ENCODE data around the gene CAPZB. TPM values are rescaled to one million over a fixed set of nuclear protein-coding genes. Genes with fewer than 3 reads are reported as not detected.
A peak's percentile ranks its signal among the peaks of the same experiment; 100 is the strongest.

The CAPZB gene
- total RNA-seq, 5 donors from 2014 or later (not counting 1 experiment from before 2014, with no cell fraction given), result 272 to 342 (median 320) TPM

- POLR2A ChIA-PET, result no interaction called here
- peaks cover 18% of the 10 kb centered on the region for H3K36me3 Mint-ChIP-seq
- DNase-seq (no peak), ATAC-seq (replicated peaks in 1 of 4) (no peak)
- peaks cover 10 to 83% of the 10 kb centered on the region in 2 experiments for H3K4me1 ChIP-seq (ENCODE audit: control insufficient read depth in 1 of 2, extremely low read depth in 1 of 2, insufficient read depth in 2 of 2, low read length in 2 of 2)
- H3K9me3 ChIP-seq, result no peaks in the 10 kb centered on the region
- no peaks in the 10 kb centered on the region for H3K27me3 ChIP-seq (replicated peaks in 1 of 2; ENCODE audit: control insufficient read depth in 2 of 2, extremely low read depth in 1 of 2, insufficient read depth in 2 of 2, low read length in 1 of 2)
- CTCF ChIA-PET, result no interaction called here
- H3K4me3 ChIP-seq (ENCODE audit: control insufficient read depth in 1 of 2, extremely low read depth in 1 of 2, low read length in 1 of 2), result no peak overlapping the region
- H3K4me1 Mint-ChIP-seq, result peaks cover 61 to 94% (median 91%) of the 10 kb centered on the region in 3 donors
- H3K27ac ChIP-seq (ENCODE audit: low read length), result no peak overlapping the region
- H3K27ac Mint-ChIP-seq, result peak overlapping the region in 1 of 2 donors; percentile 31
- 97% methylated on average over 10 of the region's 13 CpGs for WGBS (ENCODE audit: insufficient coverage)
- H3K27me3 Mint-ChIP-seq, result no peaks in the 10 kb centered on the region
- no peak overlapping the region for H3K4me3 Mint-ChIP-seq
- H3K36me3 ChIP-seq (ENCODE audit: control insufficient read depth in 2 of 2, extremely low read depth in 1 of 2, insufficient read depth in 1 of 2, low read length in 1 of 2), result peaks cover 13 to 46% of the 10 kb centered on the region in 2 donors
- no peaks in the 10 kb centered on the region for H3K9me3 Mint-ChIP-seq
Measured at GRCh38 chr1:19397217-19397945, 88.0 kb downstream of the CAPZB start.

- Mint-ChIP-seq H3K27me3 (no peaks in the 10 kb centered on the region), H3K36me3 (peaks cover 18% of the 10 kb centered on the region), H3K27ac (peak overlapping the region; percentile 19 to 74), H3K9me3 (no peaks in the 10 kb centered on the region), H3K4me1 (peaks cover 71 to 93% (median 90%) of the 10 kb centered on the region in 3 donors), H3K4me3 (no peak overlapping the region)
- 96% methylated on average over 10 of the region's 13 CpGs for WGBS (ENCODE audit: insufficient coverage)
- H3K4me3 ChIP-seq (ENCODE audit: control insufficient read depth in 1 of 2, extremely low read depth in 1 of 2, low read length in 1 of 2), result no peak overlapping the region
- H3K27me3 ChIP-seq (replicated peaks in 1 of 2; ENCODE audit: control insufficient read depth in 2 of 2, extremely low read depth in 1 of 2, insufficient read depth in 2 of 2, low read length in 1 of 2), result no peaks in the 10 kb centered on the region
- ChIA-PET CTCF (no interaction called here), POLR2A (no interaction called here)
- H3K4me1 ChIP-seq (ENCODE audit: control insufficient read depth in 1 of 2, extremely low read depth in 1 of 2, insufficient read depth in 2 of 2, low read length in 2 of 2), result peaks cover 16 to 87% of the 10 kb centered on the region in 2 experiments
- DNase-seq (no peak), ATAC-seq (replicated peaks in 1 of 4) (no peak)
- no peak overlapping the region for H3K27ac ChIP-seq (ENCODE audit: low read length)
- peaks cover 8 to 37% of the 10 kb centered on the region in 2 donors for H3K36me3 ChIP-seq (ENCODE audit: control insufficient read depth in 2 of 2, extremely low read depth in 1 of 2, insufficient read depth in 1 of 2, low read length in 1 of 2)
- no peaks in the 10 kb centered on the region for H3K9me3 ChIP-seq
Measured at GRCh38 chr1:19396280-19396679, 89.1 kb downstream of the CAPZB start.

GRCh38 chr1:19395678-19396192, 89.6 kb downstream of the CAPZB start:
- peaks cover 19 to 87% of the 10 kb centered on the region in 2 experiments for H3K4me1 ChIP-seq (ENCODE audit: control insufficient read depth in 1 of 2, extremely low read depth in 1 of 2, insufficient read depth in 2 of 2, low read length in 2 of 2)
- CTCF ChIA-PET, result no interaction called here
- Mint-ChIP-seq H3K27me3 (no peaks in the 10 kb centered on the region), H3K27ac (peak overlapping the region; percentile 74), H3K9me3 (no peaks in the 10 kb centered on the region), H3K4me1 (peaks cover 71 to 93% (median 90%) of the 10 kb centered on the region in 3 donors), H3K36me3 (peaks cover 14% of the 10 kb centered on the region), H3K4me3 (no peak overlapping the region)
- no peak overlapping the region for H3K4me3 ChIP-seq (ENCODE audit: control insufficient read depth in 1 of 2, extremely low read depth in 1 of 2, low read length in 1 of 2)
- no peak for ATAC-seq (replicated peaks in 1 of 4)
- DNase-seq, result no peak
- H3K27ac ChIP-seq (ENCODE audit: low read length), result no peak overlapping the region
- POLR2A ChIA-PET, result no interaction called here
- no peaks in the 10 kb centered on the region for H3K27me3 ChIP-seq (replicated peaks in 1 of 2; ENCODE audit: control insufficient read depth in 2 of 2, extremely low read depth in 1 of 2, insufficient read depth in 2 of 2, low read length in 1 of 2)
- 95% methylated on average over 16 of the region's 16 CpGs for WGBS (ENCODE audit: insufficient coverage)
- peaks cover 6 to 33% of the 10 kb centered on the region in 2 donors for H3K36me3 ChIP-seq (ENCODE audit: control insufficient read depth in 2 of 2, extremely low read depth in 1 of 2, insufficient read depth in 1 of 2, low read length in 1 of 2)
- H3K9me3 ChIP-seq, result no peaks in the 10 kb centered on the region

GRCh38 chr1:19393046-19393445, 92.3 kb downstream of the CAPZB start:
- CTCF ChIA-PET, result interaction anchor here (0.5 to 0.9 kb wide), 7 partner anchors 13 to 269 kb away, joined by 3 to 6 read pairs (median 3); no protein-coding TSS in a partner anchor
- peak overlapping the region; percentile 61 for H3K27ac ChIP-seq (ENCODE audit: low read length)
- H3K36me3 ChIP-seq (ENCODE audit: control insufficient read depth in 2 of 2, extremely low read depth in 1 of 2, insufficient read depth in 1 of 2, low read length in 1 of 2), result peaks cover 6 to 15% of the 10 kb centered on the region in 2 donors
- no peaks in the 10 kb centered on the region for H3K9me3 Mint-ChIP-seq
- H3K4me3 Mint-ChIP-seq, result peak overlapping the region in 1 of 3 donors; percentile 86
- peaks cover 79 to 96% (median 92%) of the 10 kb centered on the region in 3 donors for H3K4me1 Mint-ChIP-seq
- no peak overlapping the region for H3K4me3 ChIP-seq (ENCODE audit: control insufficient read depth in 1 of 2, extremely low read depth in 1 of 2, low read length in 1 of 2)
- peaks cover 25 to 88% of the 10 kb centered on the region in 2 experiments for H3K4me1 ChIP-seq (ENCODE audit: control insufficient read depth in 1 of 2, extremely low read depth in 1 of 2, insufficient read depth in 2 of 2, low read length in 2 of 2)
- no peaks in the 10 kb centered on the region for H3K27me3 ChIP-seq (replicated peaks in 1 of 2; ENCODE audit: control insufficient read depth in 2 of 2, extremely low read depth in 1 of 2, insufficient read depth in 2 of 2, low read length in 1 of 2)
- H3K27me3 Mint-ChIP-seq, result no peaks in the 10 kb centered on the region
- WGBS (ENCODE audit: insufficient coverage), result 85% methylated on average over 10 of the region's 14 CpGs
- H3K27ac Mint-ChIP-seq, result peak overlapping the region; percentile 86 to 98
- peaks cover 3% of the 10 kb centered on the region for H3K36me3 Mint-ChIP-seq
- POLR2A ChIA-PET, result interaction anchor here (0.6 kb wide), 2 partner anchors 13 to 68 kb away, joined by 3 to 7 read pairs; no protein-coding TSS in a partner anchor
- no peaks in the 10 kb centered on the region for H3K9me3 ChIP-seq
- DNase-seq (no peak), ATAC-seq (replicated peaks in 1 of 4) (no peak)

- WGBS (ENCODE audit: insufficient coverage), result 70% methylated on average over 3 of the region's 9 CpGs
Measured at GRCh38 chr1:19392221-19392620, 93.1 kb downstream of the CAPZB start.

GRCh38 chr1:19391596-19391981, 93.8 kb downstream of the CAPZB start:
- Mint-ChIP-seq H3K27ac (peak overlapping the region; percentile 88 to 98), H3K36me3 (peaks cover 5% of the 10 kb centered on the region), H3K4me1 (peaks cover 79 to 95% (median 92%) of the 10 kb centered on the region in 3 donors), H3K9me3 (no peaks in the 10 kb centered on the region), H3K27me3 (no peaks in the 10 kb centered on the region), H3K4me3 (peak overlapping the region; percentile 74 to 87 (median 86))
- Histone ChIP-seq H3K9me3 (no peaks in the 10 kb centered on the region), H3K27me3 (replicated peaks in 1 of 2; ENCODE audit: control insufficient read depth in 2 of 2, extremely low read depth in 1 of 2, insufficient read depth in 2 of 2, low read length in 1 of 2) (no peaks in the 10 kb centered on the region), H3K36me3 (ENCODE audit: control insufficient read depth in 2 of 2, extremely low read depth in 1 of 2, insufficient read depth in 1 of 2, low read length in 1 of 2) (peaks cover 6 to 15% of the 10 kb centered on the region in 2 donors), H3K27ac (ENCODE audit: low read length) (peak overlapping the region; percentile 61), H3K4me1 (ENCODE audit: control insufficient read depth in 1 of 2, extremely low read depth in 1 of 2, insufficient read depth in 2 of 2, low read length in 2 of 2) (peaks cover 25 to 82% of the 10 kb centered on the region in 2 experiments), H3K4me3 (ENCODE audit: control insufficient read depth in 1 of 2, extremely low read depth in 1 of 2, low read length in 1 of 2) (peak overlapping the region; percentile 30 to 58)
- POLR2A ChIA-PET, result interaction anchor here in 1 of 2 donors (1.2 kb wide), 1 partner anchor 205 kb away, joined by 3 read pairs; a partner anchor contains a TSS
- 28% methylated on average over 8 of the region's 10 CpGs for WGBS (ENCODE audit: insufficient coverage)
- CTCF ChIA-PET, result interaction anchor here in 1 of 2 donors (0.6 to 1.4 kb wide), 6 partner anchors 17 to 295 kb away, joined by 3 to 12 read pairs (median 6); partner anchors contain the start of gene CAPZB
- DNase-seq (no peak), ATAC-seq (replicated peaks in 1 of 4) (peak; percentile 4 to 18 (median 6))

More at GRCh38 chr1:19392221-19392620, 93.1 kb downstream of the CAPZB start:
- H3K27me3 ChIP-seq (replicated peaks in 1 of 2; ENCODE audit: control insufficient read depth in 2 of 2, extremely low read depth in 1 of 2, insufficient read depth in 2 of 2, low read length in 1 of 2), result no peaks in the 10 kb centered on the region
- no peaks in the 10 kb centered on the region for H3K27me3 Mint-ChIP-seq
- H3K9me3 Mint-ChIP-seq, result no peaks in the 10 kb centered on the region
- ChIA-PET POLR2A (no interaction called here), CTCF (interaction anchor here (0.6 to 0.9 kb wide), 5 partner anchors 13 to 270 kb away, joined by 3 to 6 read pairs (median 3); no protein-coding TSS in a partner anchor)
- H3K27ac Mint-ChIP-seq, result peak overlapping the region; percentile 88 to 98
- H3K27ac ChIP-seq (ENCODE audit: low read length), result peak overlapping the region; percentile 61
- no peaks in the 10 kb centered on the region for H3K9me3 ChIP-seq
- H3K4me3 ChIP-seq (ENCODE audit: control insufficient read depth in 1 of 2, extremely low read depth in 1 of 2, low read length in 1 of 2), result no peak overlapping the region
- ATAC-seq (replicated peaks in 1 of 4) (no peak), DNase-seq (peak in 1 of 35 experiments; percentile 9)
- H3K4me1 Mint-ChIP-seq, result peaks cover 82 to 95% (median 90%) of the 10 kb centered on the region in 3 donors
- H3K4me1 ChIP-seq (ENCODE audit: control insufficient read depth in 1 of 2, extremely low read depth in 1 of 2, insufficient read depth in 2 of 2, low read length in 2 of 2), result peaks cover 25 to 82% of the 10 kb centered on the region in 2 experiments
- peaks cover 6 to 15% of the 10 kb centered on the region in 2 donors for H3K36me3 ChIP-seq (ENCODE audit: control insufficient read depth in 2 of 2, extremely low read depth in 1 of 2, insufficient read depth in 1 of 2, low read length in 1 of 2)
- peaks cover 5% of the 10 kb centered on the region for H3K36me3 Mint-ChIP-seq
- H3K4me3 Mint-ChIP-seq, result peak overlapping the region; percentile 74 to 87 (median 86)
